Small intestine (tissue), 16 donors: ENCODE data around the gene GLIPR1. TPM values are rescaled to one million over a fixed set of nuclear protein-coding genes. Genes with fewer than 3 reads are reported as not detected.
A peak's percentile ranks its signal among the peaks of the same experiment; 100 is the strongest.
"Not testable (repeated sequence)": the region's sequence is repeated elsewhere in the genome, so short reads cannot be mapped to it uniquely, and the experiment has no call there.

Experiments used
- DNase-seq, 2 donors: peaks; one replicate each; pipeline versions ENCODE4 v3.0.0 to v3.0.0-alpha.2; 2013
- FAIRE-seq: peaks from 2 replicates; lab custom pipeline; 2012; peaks lifted over from hg19 to GRCh38; lab: Jason Lieb, UNC
- H3K27ac ChIP-seq, 3 donors: one replicate each; pipeline ENCODE4 v1.5.1; 2013; ENCODE audit warnings: low read length in 2 of 3, mild to moderate bottlenecking in 2 of 3, control low read depth in 1 of 3, inconsistent platforms in 1 of 3, low read depth in 1 of 3, moderate library complexity in 1 of 3
- H3K27me3 ChIP-seq, 3 donors: one replicate each; pipeline ENCODE4 v1.6.1; 2013; ENCODE audit warnings: low read length in 3 of 3, inconsistent platforms in 1 of 3; ENCODE audit not compliant: control insufficient read depth in 3 of 3, insufficient read depth in 3 of 3
- H3K36me3 ChIP-seq, 3 donors: one replicate each; pipeline ENCODE4 v1.6.1; 2013; ENCODE audit warnings: low read length in 3 of 3, inconsistent platforms in 1 of 3, low read depth in 1 of 3, mild to moderate bottlenecking in 1 of 3, moderate library complexity in 1 of 3; ENCODE audit not compliant: control insufficient read depth in 3 of 3, insufficient read depth in 2 of 3
- H3K4me1 ChIP-seq, 3 donors: one replicate each; pipeline ENCODE4 v1.6.1; 2013; ENCODE audit warnings: low read length in 2 of 3, inconsistent platforms in 1 of 3, low read depth in 1 of 3, mild to moderate bottlenecking in 1 of 3, moderate library complexity in 1 of 3; ENCODE audit not compliant: control insufficient read depth in 3 of 3, insufficient read depth in 2 of 3
- H3K4me3 ChIP-seq, 3 donors: one replicate each; pipeline ENCODE4 v1.5.1; 2013; ENCODE audit warnings: low read length in 3 of 3, control low read depth in 1 of 3, inconsistent platforms in 1 of 3, low read depth in 1 of 3, mild to moderate bottlenecking in 1 of 3, moderate library complexity in 1 of 3
- H3K9me3 ChIP-seq, 2 donors: one replicate each; pipeline ENCODE4 v1.6.1; 2013; ENCODE audit warnings: low read depth in 1 of 2, low read length in 1 of 2; ENCODE audit not compliant: control insufficient read depth in 2 of 2, insufficient read depth in 1 of 2
- WGBS, 3 donors: extraction: QIAGEN DNeasy Blood & Tissue Kit; methylation state at CpG; one replicate each; pipeline ENCODE4 v1.1.7; 2013; 5-methylcytosine and 5-hydroxymethylcytosine counted together
- long read RNA-seq, 10 donors: transcript quantifications; one replicate each; lab custom pipeline, GENCODE V29; 2026
- polyA plus RNA-seq, 4 donors: library from polyadenylated mRNA; stranded (reverse) in 3 of 4; unstranded in 1 of 4; fragments of 200-250 nt in 3 of 4; fragments of 120-200 nt in 1 of 4; gene quantifications; one replicate each; pipeline versions ENCODE4 v1.2.1 to v1.2.3, GENCODE V29; 2013
- donor health status: healthy with polysubstance abuse.
- donor health status: control.
- donor health status: control.
- donor health status: Bipolar disorder and iron deficiency.
- donor health status: healthy.

GLIPR1 gene
- 1 to 10 TPM; 2.5 to 8.1 (median 3.0) TPM for polyA plus RNA-seq
- long read RNA-seq, donor 1, full-length matches to known transcripts, result 6 of 6 reads
- long read RNA-seq, donor 1, partial matches to known transcripts, result 0 of 6 reads
- long read RNA-seq, donor 1, other reads (novel, unspliced or antisense), result 0 of 6 reads
- long read RNA-seq, donor 2, partial matches to known transcripts, result 0 of 9 reads
- long read RNA-seq, donor 2, other reads (novel, unspliced or antisense), result 9 of 9 reads
- long read RNA-seq, donor 3, full-length matches to known transcripts, result 2 of 2 reads
- long read RNA-seq, donor 3, partial matches to known transcripts, result 0 of 2 reads
- long read RNA-seq, donor 3, other reads (novel, unspliced or antisense), result 0 of 2 reads
- long read RNA-seq, donor 4, result 0 reads
- long read RNA-seq, donor 5, partial matches to known transcripts, result 24 of 29 reads
- long read RNA-seq, donor 5, other reads (novel, unspliced or antisense), result 5 of 29 reads
- long read RNA-seq, donor 6, partial matches to known transcripts, result 37 of 37 reads
- long read RNA-seq, donor 6, other reads (novel, unspliced or antisense), result 0 of 37 reads
- long read RNA-seq, donor 7, result 0 reads
- long read RNA-seq, donor 8, result 0 reads
- long read RNA-seq, donor 9, full-length matches to known transcripts, result 1 of 1 reads
- long read RNA-seq, donor 9, partial matches to known transcripts, result 0 of 1 reads
- long read RNA-seq, donor 9, other reads (novel, unspliced or antisense), result 0 of 1 reads
- long read RNA-seq, donor 10, full-length matches to known transcripts, result 6 of 59 reads
- long read RNA-seq, donor 10, partial matches to known transcripts, result 53 of 59 reads
- long read RNA-seq, donor 10, other reads (novel, unspliced or antisense), result 0 of 59 reads

DNA sequence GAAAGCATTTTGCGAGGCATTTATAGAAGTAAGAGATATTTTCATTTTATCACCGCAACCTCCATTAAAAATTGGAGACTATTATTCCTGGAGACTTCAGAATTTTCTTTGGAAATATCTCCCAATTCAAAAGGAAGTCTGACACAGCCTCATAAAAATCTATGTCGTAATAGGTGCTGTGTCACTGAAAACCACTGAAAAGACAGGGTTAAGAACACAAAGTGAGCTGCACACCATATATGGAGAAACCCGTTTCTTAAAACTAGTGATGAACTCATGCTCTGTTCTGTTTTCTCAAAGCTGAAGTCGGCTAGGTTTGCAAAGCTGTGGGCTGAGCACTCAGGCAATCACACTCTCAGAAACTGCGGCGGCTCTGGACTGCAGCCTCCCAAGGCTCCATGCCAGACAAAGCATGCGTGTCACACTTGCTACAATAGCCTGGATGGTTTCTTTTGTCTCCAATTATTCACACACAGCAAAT, at the start of gene GLIPR1:
TSS of gene GLIPR1 (plus strand) at position 287 of the 481 bp plus-strand sequence. CDS start at position 413, 126 bp downstream.
- Histone ChIP-seq H3K4me3 (peak within 1 kb of the TSS in 2 of 3 donors; percentile 33 to 38), H3K36me3 (no peaks in the 10 kb centered on the region), H3K27me3 (no peaks in the 10 kb centered on the region), H3K4me1 (no peaks in the 10 kb centered on the region), H3K9me3 (no peaks in the 10 kb centered on the region), H3K27ac (peak within 1 kb of the TSS; percentile 2 to 85 (median 55))
- DNase-seq (peak; percentile 16 to 66), FAIRE-seq (no peak)
- WGBS, 3 donors, result 35 to 58% (median 38%) methylated on average over 8 of the region's 8 CpGs

- no peaks in the 10 kb centered on the region for H3K27me3 ChIP-seq
- DNase-seq, result no peak
- no peaks in the 10 kb centered on the region for H3K4me1 ChIP-seq
- no peak overlapping the region for H3K27ac ChIP-seq
- H3K9me3 ChIP-seq, result peaks cover 2 to 17% of the 10 kb centered on the region in 2 donors
- 60 to 67% (median 66%) methylated on average over 1 of the region's 1 CpG for WGBS, 3 donors
- FAIRE-seq, result no peak
- H3K36me3 ChIP-seq, result no peaks in the 10 kb centered on the region
- no peak overlapping the region for H3K4me3 ChIP-seq
These were observed 47.6 kb upstream of the GLIPR1 start for GRCh38 chr12:75432924-75433323.

GRCh38 chr12:75437564-75437963, 43.0 kb upstream of the GLIPR1 start:
- WGBS, 3 donors, result 48 to 78% (median 57%) methylated on average over 2 of the region's 2 CpGs

DNA sequence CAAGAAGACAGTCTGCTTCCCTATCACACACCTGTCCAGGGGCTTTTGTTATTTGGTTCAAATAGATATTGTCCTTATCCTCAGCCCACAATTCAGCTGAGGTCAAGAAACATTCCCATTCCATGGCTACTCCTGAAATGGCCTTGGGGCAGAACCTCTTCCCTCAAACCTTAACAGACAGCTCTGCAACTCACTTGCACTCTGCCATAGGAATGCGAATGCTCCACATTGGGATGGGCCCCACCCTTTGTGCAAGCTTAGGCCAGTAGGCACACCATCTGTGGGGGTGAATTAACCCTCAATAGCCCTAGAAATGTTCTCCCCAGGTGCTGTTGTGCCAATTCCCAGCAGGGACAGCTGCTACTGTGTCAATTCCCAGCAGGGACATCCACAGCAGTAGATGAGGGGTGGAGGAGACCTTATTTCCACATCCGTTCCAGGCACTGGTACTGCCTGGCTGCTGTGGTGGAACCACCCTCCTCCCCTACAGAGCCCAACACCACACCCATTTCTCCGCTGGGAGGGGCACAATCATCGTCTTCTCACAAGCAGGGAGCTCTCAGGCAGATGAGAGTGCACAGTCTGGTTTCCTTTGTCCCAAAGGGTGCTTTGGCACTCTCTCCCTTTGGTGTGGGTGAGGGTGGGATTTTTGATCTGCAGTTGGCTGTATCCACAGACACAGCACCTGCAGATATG, 42.3 kb upstream of the GLIPR1 start:
- H3K36me3 ChIP-seq, result no peaks in the 10 kb centered on the region
- no peak for FAIRE-seq
- H3K27ac ChIP-seq, result no peak overlapping the region
- DNase-seq, result no peak
- peaks cover 0 to 3% (median 3%) of the 10 kb centered on the region in 3 donors for H3K4me1 ChIP-seq
- peaks cover 0 to 29% of the 10 kb centered on the region in 2 donors for H3K9me3 ChIP-seq
- H3K4me3 ChIP-seq, result no peak overlapping the region
- H3K27me3 ChIP-seq, result no peaks in the 10 kb centered on the region
- WGBS, 3 donors, result 62 to 74% (median 67%) methylated on average over 4 of the region's 4 CpGs

More at GRCh38 chr12:75437564-75437963, 43.0 kb upstream of the GLIPR1 start:
- no peak for FAIRE-seq
- DNase-seq, result peak in 1 of 2 donors; percentile 17
- Histone ChIP-seq H3K4me1 (no peaks in the 10 kb centered on the region), H3K36me3 (no peaks in the 10 kb centered on the region), H3K27ac (no peak overlapping the region), H3K4me3 (no peak overlapping the region), H3K9me3 (peaks cover 0 to 29% of the 10 kb centered on the region in 2 donors), H3K27me3 (no peaks in the 10 kb centered on the region)

- Histone ChIP-seq H3K36me3 (no peaks in the 10 kb centered on the region), H3K4me1 (peaks cover 0 to 3% (median 3%) of the 10 kb centered on the region in 3 donors), H3K27ac (no peak overlapping the region), H3K4me3 (no peak overlapping the region), H3K9me3 (peaks cover 0 to 29% of the 10 kb centered on the region in 2 donors), H3K27me3 (no peaks in the 10 kb centered on the region)
- 72 to 88% (median 81%) methylated on average over 2 of the region's 2 CpGs for WGBS, 3 donors
- FAIRE-seq (no peak), DNase-seq (no peak)
These were observed 41.5 kb upstream of the GLIPR1 start for GRCh38 chr12:75439048-75439447.

GRCh38 chr12:75439930-75440329, 40.6 kb upstream of the GLIPR1 start:
- no peak overlapping the region for H3K27ac ChIP-seq
- H3K36me3 ChIP-seq, result no peaks in the 10 kb centered on the region
- peaks cover 0 to 29% of the 10 kb centered on the region in 2 donors for H3K9me3 ChIP-seq
- no peak for FAIRE-seq
- H3K4me3 ChIP-seq, result no peak overlapping the region
- DNase-seq, result no peak
- no peaks in the 10 kb centered on the region for H3K27me3 ChIP-seq
- H3K4me1 ChIP-seq, result peaks cover 0 to 3% (median 3%) of the 10 kb centered on the region in 3 donors

DNA sequence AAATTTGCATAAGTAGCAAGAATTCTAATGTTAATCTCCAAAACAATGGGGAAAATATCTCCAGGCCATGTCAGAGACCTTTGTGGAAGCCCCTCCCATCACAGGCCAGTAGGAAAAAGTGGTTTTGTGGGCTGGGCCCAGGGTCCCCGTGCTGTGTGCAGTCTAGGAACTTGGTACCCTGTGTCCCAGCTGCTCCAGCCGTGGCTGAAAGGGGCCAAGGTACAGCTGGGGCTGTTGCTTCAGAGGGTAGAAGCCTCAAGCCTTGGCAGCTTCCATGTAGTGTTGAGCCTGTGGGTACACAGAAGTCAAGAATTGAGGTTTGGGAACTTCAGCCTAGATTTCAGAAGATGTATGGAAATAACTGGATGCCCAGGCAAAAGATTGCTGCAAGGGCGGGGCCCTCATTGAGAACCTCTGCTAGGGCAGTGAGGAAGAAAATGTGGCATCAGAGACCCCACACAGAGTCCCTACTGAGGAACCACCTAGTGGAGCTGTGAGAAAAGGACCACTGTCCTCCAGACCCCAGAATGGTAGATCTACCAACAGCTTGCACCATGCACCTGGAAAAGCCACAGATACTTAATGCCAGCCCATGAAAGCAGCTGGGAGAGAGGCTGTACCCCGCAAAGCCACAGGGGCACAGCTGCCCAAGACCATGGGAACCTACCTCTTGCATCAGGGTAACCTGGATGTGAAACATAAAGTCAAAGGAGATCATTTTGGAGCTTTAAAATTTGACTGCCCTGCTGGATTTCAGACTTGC, 38.7 kb upstream of the GLIPR1 start:
- peaks cover 0 to 29% of the 10 kb centered on the region in 2 donors for H3K9me3 ChIP-seq
- not testable (repeated sequence) for H3K27ac ChIP-seq

More for the DNA sequence above, 38.7 kb upstream of the GLIPR1 start:
- not testable (repeated sequence) for H3K4me1 ChIP-seq, DNase-seq, H3K4me3 ChIP-seq, H3K36me3 ChIP-seq, FAIRE-seq, H3K27me3 ChIP-seq
- WGBS, 3 donors, result 75 to 76% (median 75%) methylated on average over 4 of the region's 4 CpGs
